ENCODE measurements around the gene MORF4L1.
A peak's percentile ranks its signal among the peaks of the same experiment; 100 is the strongest.
"Not testable (repeated sequence)": the region's sequence is repeated elsewhere in the genome, so short reads cannot be mapped to it uniquely, and the experiment has no call there.

The MORF4L1 gene

GRCh38 chr15:78927077-78927790, 54.5 kb downstream of the MORF4L1 start:
- DNase-seq: no peak

DNA sequence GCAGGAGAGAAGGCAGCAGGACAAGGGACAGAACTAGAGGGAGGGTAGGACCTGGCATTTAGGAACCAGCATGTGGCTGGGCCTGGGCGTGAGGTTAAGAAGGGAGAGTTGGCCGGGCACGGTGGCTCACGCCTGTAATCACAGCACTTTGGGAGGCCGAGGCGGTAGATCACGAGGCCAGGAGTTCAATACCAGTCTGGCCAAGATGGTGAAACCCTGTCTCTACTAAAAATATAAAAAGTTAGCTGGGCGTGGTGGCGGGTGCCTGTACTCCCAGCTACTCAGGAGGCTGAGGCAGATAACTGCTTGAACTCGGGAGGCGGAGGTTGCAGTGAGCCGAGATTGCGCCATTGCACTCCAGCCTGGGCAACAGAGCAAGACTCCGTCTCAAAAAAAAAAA, 55.5 kb downstream of the MORF4L1 start:
- not testable (repeated sequence) for DNase-seq

DNA sequence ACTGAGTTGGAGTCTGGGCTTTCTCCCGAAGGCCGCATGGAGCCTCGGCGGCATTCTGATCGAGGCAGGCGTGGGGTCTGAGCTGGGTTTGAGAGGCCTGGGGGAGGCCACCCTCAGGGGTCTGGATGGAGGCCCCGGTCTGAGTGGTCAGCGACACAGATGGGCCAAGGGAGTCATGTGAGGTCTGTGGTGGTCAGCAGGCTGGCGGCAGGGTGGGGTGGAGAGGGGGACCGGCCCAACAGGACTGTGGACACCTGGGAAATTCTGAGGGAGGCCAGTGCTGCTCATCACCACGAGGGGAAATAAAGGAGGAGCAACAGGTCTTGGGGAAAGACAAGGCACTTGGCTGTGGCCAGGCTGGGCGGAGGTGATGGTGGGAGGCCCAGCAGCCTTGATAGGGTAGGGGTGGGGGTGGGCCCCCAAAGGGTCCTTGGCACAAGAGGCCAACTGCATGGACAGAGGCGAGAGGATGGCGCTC, 56.0 kb downstream of the MORF4L1 start:
- DNase-seq: no peak

GRCh38 chr15:78929536-78930264, 57.0 kb downstream of the MORF4L1 start:
- DNase-seq: no peak

DNA sequence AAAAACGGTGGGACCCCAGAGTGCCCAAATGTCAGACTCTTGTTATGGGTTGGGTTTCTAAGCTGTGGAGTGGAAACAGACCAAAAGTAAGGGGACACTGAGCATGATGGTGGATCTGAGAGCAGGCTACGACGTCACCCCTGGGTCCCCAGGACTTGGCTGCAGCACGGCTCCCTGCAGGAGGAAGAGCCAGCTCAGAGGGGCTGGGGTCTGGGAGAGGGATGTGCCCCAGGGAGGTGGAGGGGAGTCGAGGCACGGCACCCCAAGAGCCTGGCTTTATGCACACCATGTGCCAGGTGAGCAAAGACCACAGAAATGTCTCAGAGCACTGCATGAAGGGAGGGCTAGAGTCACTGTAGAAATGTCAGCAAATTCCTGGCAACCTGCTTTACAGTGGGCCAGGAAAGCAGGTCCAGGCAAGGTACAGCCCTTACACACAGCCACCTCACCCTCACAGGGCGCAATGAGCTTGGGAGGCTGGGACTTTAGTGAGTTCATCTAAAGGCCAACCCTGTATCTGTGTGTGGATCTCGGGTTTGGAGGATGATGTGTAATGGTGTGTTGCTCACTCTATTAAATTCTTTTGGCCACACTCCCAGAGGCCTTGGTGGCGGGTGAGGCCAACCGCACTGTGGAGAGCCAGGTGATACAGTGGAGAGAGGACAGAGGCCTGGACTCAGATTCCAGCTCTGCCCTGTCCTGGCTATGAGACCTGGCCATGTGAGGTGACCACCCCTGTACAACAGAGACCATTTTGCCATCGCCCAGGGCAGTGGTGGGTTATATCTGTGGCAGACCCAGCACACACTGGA, 58.1 kb downstream of the MORF4L1 start:
- DNase-seq: no peak

GRCh38 chr15:78931439-78932257, 59.0 kb downstream of the MORF4L1 start:
- DNase-seq: no peak

GRCh38 chr15:78932258-78932808, 59.6 kb downstream of the MORF4L1 start:
- no peak for DNase-seq

DNA sequence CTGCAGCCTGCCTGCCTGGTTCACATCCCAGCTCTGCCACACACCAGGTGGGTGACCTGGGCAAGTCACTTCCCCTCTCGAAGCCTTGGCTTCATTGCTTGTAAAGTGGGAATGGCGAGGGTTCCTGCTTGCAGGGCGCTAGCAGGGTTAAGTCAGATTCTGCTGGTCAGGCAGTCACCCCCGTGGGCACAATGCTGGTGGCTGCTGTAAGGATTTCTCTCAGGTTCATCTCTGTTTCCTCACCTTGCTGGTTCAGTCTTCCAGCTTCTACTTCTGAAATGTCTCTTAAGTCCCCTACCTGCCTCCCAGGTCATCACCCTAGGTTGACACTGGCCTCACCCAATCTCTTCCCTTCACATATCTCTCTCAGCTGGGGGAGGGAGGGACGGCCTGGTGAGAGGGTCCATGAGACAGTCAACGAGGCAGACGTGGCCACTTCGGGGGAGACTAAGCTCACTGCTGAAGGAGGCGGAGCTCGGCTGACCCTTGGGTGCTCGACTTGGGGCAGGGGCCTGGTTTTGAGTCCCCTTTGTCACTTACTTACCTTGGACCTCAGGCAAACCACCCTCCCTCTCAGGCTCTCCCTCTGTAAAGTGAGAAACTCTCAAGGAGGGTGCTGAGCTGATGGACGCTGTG, 60.6 kb downstream of the MORF4L1 start:
- DNase-seq: no peak

DNA sequence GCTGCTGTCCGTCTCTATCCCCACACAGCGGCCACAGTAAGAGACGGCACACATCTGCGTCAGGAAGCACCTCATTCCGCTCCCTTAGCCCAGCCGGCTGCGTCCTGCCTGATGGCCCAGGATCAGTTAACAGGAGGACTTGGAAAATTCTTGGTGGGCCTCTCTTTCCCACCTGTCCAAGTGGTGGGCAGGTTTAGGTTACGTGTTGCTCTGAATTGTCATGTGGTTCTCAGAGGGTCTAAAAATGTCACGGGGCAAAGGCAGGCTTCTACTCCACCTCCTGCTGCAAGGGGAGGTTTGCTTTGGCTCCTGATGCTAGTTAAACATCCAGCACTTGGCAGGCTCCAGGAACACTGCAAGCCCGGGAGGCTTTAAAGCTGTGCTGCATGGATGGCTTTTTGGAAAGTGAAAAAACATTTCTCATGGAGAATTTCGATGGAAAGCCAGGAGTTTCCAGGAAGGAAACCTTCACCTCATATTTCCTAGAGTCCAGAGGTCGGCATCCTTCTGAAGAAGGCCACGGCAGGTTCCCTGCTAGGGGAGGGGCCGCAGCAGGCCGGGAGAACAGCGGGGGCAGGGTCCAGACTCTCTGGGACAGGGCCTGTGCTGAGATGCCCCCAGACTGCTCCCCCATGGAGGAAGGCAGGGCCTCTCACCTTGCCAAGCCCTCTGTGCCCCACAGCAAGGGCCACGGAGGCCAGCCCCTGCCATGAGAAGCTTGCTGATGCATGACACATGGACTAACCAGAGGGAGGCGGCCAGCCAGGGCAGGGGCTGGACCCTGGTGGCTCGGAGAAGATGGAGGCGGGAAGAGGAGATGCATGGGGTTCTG, 61.3 kb downstream of the MORF4L1 start:
- DNase-seq: no peak

- no peak for DNase-seq
These were observed 61.9 kb downstream of the MORF4L1 start for GRCh38 chr15:78934655-78935023.

DNA sequence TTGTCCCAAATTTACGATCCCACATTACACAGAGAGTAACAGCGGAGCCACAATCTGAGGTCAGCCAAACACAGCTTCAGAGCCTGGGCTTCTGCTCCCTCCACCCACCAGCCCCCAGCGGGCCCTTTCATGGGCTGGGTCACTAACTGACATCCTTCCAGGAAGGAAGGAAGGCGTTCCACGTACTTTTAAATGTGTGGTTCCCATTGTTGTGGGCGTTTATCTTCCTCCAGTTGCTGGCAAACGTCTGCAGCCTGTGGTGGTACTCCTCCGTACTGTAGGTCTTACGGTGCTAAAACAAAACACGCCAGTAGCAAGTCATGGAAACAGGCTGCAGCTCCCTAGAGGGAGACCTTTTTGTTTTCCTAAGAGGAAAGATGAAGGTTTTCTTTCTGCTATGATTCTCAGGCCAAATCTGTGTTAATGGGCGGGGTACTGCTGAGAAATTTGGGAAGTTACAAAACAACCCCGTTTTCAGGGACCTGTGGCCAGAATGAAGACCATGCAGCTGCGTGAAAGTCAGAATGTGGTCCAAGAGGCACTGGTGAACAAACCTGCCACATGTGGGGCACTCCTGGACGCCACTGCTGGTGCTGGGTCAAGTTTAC, 64.5 kb downstream of the MORF4L1 start:
- no peak for DNase-seq

GRCh38 chr15:78938658-78939488, 66.2 kb downstream of the MORF4L1 start:
- peak; percentile 51 for DNase-seq

GRCh38 chr15:78942741-78943140, 70.1 kb downstream of the MORF4L1 start:
- DNase-seq: no peak

GRCh38 chr15:78943692-78944091, 71.0 kb downstream of the MORF4L1 start:
- no peak for DNase-seq

DNA sequence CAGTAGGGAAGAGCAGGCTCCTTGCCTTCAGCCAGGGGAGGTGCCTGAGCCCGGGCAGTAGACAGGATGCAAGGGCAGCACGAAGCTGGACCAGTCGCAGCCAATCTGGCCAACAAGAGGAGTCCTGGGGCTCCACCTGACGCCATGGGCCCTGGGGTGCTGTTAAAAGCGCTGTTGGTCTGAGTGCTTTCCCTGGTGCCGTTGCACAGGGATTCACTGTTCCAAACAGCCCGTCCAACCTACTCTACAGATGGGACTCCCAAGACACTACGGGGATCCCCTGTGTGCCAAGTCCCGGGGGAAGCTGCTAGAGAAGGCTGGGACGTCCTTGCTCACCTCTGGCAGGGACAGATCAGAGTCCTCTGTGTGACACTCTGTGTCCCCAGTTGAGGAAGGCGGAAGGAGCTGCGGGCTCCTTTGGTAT, 71.5 kb downstream of the MORF4L1 start:
- no peak for DNase-seq

DNA sequence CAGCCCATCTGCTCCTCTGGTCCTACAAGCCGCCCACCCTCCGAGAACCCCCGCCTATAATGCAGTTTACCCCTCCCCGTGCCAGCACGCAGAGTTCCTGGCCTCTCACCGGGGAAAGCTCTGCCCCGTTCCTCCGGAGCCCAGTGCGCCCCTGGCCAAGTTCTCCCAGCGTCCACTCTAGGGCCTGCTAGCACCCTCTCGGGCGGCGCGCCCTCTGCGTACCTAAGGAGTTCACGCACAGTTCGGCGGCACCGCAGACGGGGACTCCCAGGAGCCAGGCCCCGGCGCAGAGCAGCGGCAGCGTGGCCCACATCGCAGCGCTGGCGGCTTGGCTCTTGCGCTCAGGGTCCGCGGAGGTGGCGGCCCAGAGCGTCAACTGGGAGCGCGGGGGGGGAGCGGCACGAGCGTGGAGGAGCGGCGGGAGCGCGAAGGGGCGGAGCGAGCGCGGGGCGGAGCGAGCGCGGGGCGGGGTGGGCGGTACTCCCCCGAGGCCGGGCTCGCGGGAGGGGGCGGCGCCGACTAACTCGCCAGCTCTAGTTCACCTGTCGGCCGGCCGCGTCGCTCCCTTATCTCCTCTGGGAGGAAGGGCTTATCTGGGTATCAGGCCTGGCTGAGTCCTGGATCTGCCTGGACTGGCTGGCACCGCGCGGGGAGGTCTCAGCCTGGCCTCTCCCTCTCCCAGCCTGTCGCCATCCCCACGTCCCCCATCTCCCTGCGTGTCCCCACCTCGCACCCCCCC, 72.1 kb downstream of the MORF4L1 start, which contains the start of gene CTSH:
CTSH (minus strand) TSS at position 378 of the 739 bp plus-strand sequence; CDS start at position 313, 65 bp downstream.
- DNase-seq: peak; percentile 69

GRCh38 chr15:78946493-78946892, 73.8 kb downstream of the MORF4L1 start:
- DNase-seq: no peak

- no peak for DNase-seq
These were observed 74.8 kb downstream of the MORF4L1 start for GRCh38 chr15:78947506-78947905.
